Activated naive CD4-positive, alpha-beta T cell treated with anti-CD3 and anti-CD28 coated beads, Interleukin-2, amount 10 ng/mL, durations not matched to agents 5 hours and 36 hours (primary cell): ENCODE data around the gene DMBX1. TPM values are rescaled to one million over a fixed set of nuclear protein-coding genes. Genes with fewer than 3 reads are reported as not detected.

Source experiments
- total RNA-seq, 2 experiments: library from RNA; stranded (reverse); gene quantifications; one replicate each; pipeline ENCODE4 v1.2.3, GENCODE V29; 2021

DMBX1 gene
- under 1 TPM in 1 of 2 experiments, not detected in 1; 0.10 TPM for total RNA-seq

DNA sequence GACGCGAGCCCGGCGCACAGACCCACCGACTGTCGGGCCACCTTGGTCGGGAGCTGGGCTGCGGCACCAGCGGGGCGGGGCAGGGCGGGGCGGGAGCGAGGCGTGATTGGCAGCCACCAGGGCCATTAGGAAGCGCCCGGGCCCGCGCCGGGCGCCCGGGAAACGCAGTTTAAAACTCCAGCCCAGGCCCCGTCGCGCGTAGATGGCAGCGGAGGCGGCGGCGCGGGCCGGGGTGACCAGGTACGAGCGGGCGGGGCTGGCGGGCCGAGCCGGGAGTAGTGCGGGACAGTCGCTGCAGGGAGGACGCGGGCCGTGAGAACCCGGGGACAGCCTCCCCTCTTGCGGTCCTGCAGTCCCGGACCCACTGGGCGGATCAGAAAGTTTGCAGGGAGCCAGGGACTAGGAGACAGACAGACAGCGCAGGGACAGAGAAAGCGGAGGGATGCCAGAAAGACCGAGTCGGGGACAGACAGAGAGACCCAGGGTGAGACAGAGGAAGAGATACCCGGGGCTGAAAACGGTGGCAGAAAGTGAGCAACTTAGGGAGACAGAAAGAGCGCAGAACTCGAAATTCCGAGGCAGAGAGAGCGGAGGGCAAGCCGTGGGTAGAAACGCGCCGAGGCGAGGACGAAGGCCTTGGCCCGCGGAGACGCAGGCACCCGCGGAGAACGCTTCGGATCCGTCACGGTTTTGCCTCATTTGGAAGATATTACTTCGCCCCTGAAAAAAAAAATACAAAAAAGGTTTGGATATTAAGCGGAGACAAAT is at the start of gene DMBX1:
Gene DMBX1 (plus strand): TSS at position 199 of the 768 bp plus-strand sequence. CDS start 17,175 bp downstream, outside the sequence.

Other genes starting within 250 kb of the DMBX1 start
- gene RAD54L, start 242.1 kb upstream of the DMBX1 start, total RNA-seq = 10 to 100 TPM; 33.0 to 34.7 TPM
- 10 to 100 TPM; 38.7 to 39.2 TPM for gene LRRC41, start 186.2 kb upstream of the DMBX1 start, total RNA-seq
- 100 to 1,000 TPM; 260 to 268 TPM for gene UQCRH, start 186.1 kb upstream of the DMBX1 start, total RNA-seq
- 10 to 100 TPM; 20.5 to 21.6 TPM for gene NSUN4, start 149.0 kb upstream of the DMBX1 start, total RNA-seq
- gene FAAH, start 95.5 kb upstream of the DMBX1 start, total RNA-seq = 1 to 10 TPM; 3.5 to 6.2 TPM
- gene KNCN, start 61.8 kb downstream of the DMBX1 start, total RNA-seq = not detected
- 10 to 100 TPM; 58.9 to 59.6 TPM for gene MKNK1, start 114.4 kb downstream of the DMBX1 start, total RNA-seq
- 10 to 100 TPM; 22.3 to 22.4 TPM for gene MOB3C, start 127.0 kb downstream of the DMBX1 start, total RNA-seq
- gene ATPAF1, start 178.5 kb downstream of the DMBX1 start, total RNA-seq = 10 to 100 TPM; 37.2 to 41.3 TPM
- gene TEX38, start 182.0 kb downstream of the DMBX1 start, total RNA-seq = not detected
- gene EFCAB14, start 229.3 kb downstream of the DMBX1 start, total RNA-seq = 10 to 100 TPM; 79.2 to 80.1 TPM